ENCODE data around the gene SPOUT1. TPM values are rescaled to one million over a fixed set of nuclear protein-coding genes. Genes with fewer than 3 reads are reported as not detected.
A peak's percentile ranks its signal among the peaks of the same experiment; 100 is the strongest.

The SPOUT1 gene
- polyA plus RNA-seq, 3 donors = 25.7 to 29.9 (median 29.3) TPM

- DNase-seq = no peak
- H3K4me1 ChIP-seq (ENCODE audit: control insufficient read depth in 1 of 2, insufficient read depth in 2 of 2, low read length in 2 of 2) = peaks cover 37 to 43% of the 10 kb centered on the region in 2 donors
- no peaks in the 10 kb centered on the region for H4K20me1 ChIP-seq (ENCODE audit: insufficient read depth, low read length)
- Mint-ChIP-seq H3K27ac (peak overlapping the region in 1 of 7 donors; percentile 13), H3K4me1 (peaks cover 38% of the 10 kb centered on the region), H3K4me3 (no peak overlapping the region), H3K27me3 (ENCODE audit: low read depth in 3 of 3) (no peaks in the 10 kb centered on the region), H3K9me3 (peaks cover 0 to 9% (median 2%) of the 10 kb centered on the region in 7 donors), H3K36me3 (peaks cover 4 to 7% of the 10 kb centered on the region in 2 donors)
- peaks cover 0 to 9% of the 10 kb centered on the region in 2 donors for H3K9me3 ChIP-seq (replicated peaks in 1 of 2; ENCODE audit: control insufficient read depth in 1 of 2, insufficient read depth in 1 of 2, low read length in 2 of 2)
- peaks cover 0 to 10% of the 10 kb centered on the region in 2 donors for H3K36me3 ChIP-seq (replicated peaks in 1 of 2; ENCODE audit: control insufficient read depth in 1 of 2, insufficient read depth in 2 of 2, low read length in 2 of 2)
- intact Hi-C loops (cut with micrococcal nuclease) = no loop called here
- no peak overlapping the region for H2AFZ ChIP-seq (ENCODE audit: insufficient read depth, low read depth, low read length, poor library complexity, severe bottlenecking)
- H3K4me2 ChIP-seq (replicated peaks; ENCODE audit: extremely low read depth, low read length, poor library complexity, severe bottlenecking) = no peak overlapping the region
- no peak overlapping the region for H3K9ac ChIP-seq (ENCODE audit: insufficient read depth, low read length, poor library complexity, severe bottlenecking)
- no CpG with 5 or more reads among the region's 6 CpGs for WGBS (ENCODE audit: insufficient coverage)
- no peak overlapping the region for H3K4me3 ChIP-seq (replicated peaks in 1 of 3; ENCODE audit: low read depth in 2 of 3, low read length in 3 of 3)
- H3K79me2 ChIP-seq (ENCODE audit: insufficient read depth, low read length) = peaks cover 24% of the 10 kb centered on the region
- no peak for TF ChIP-seq CTCF (IDR thresholded peaks at IDR 0.05)
- no peak overlapping the region for H3K27ac ChIP-seq (ENCODE audit: low read depth in 1 of 2, low read length in 2 of 2)
- no peaks in the 10 kb centered on the region for H3K27me3 ChIP-seq (ENCODE audit: control insufficient read depth in 2 of 2, insufficient read depth in 2 of 2, low read length in 2 of 2)
Observed at GRCh38 chr9:128785427-128785826, 44.2 kb downstream of the SPOUT1 start.

- Histone ChIP-seq H3K27me3 (ENCODE audit: control insufficient read depth in 2 of 2, insufficient read depth in 2 of 2, low read length in 2 of 2) (no peaks in the 10 kb centered on the region), H3K36me3 (replicated peaks in 1 of 2; ENCODE audit: control insufficient read depth in 1 of 2, insufficient read depth in 2 of 2, low read length in 2 of 2) (no peaks in the 10 kb centered on the region), H3K27ac (ENCODE audit: low read depth in 1 of 2, low read length in 2 of 2) (no peak overlapping the region), H3K4me3 (replicated peaks in 1 of 3; ENCODE audit: low read depth in 2 of 3, low read length in 3 of 3) (no peak overlapping the region), H3K9me3 (replicated peaks in 1 of 2; ENCODE audit: control insufficient read depth in 1 of 2, insufficient read depth in 1 of 2, low read length in 2 of 2) (peaks cover 0 to 9% of the 10 kb centered on the region in 2 donors), H3K4me1 (ENCODE audit: control insufficient read depth in 1 of 2, insufficient read depth in 2 of 2, low read length in 2 of 2) (peaks cover 29 to 32% of the 10 kb centered on the region in 2 donors), H4K20me1 (ENCODE audit: insufficient read depth, low read length) (no peaks in the 10 kb centered on the region), H3K4me2 (replicated peaks; ENCODE audit: extremely low read depth, low read length, poor library complexity, severe bottlenecking) (no peak overlapping the region), H2AFZ (ENCODE audit: insufficient read depth, low read depth, low read length, poor library complexity, severe bottlenecking) (no peak overlapping the region), H3K79me2 (ENCODE audit: insufficient read depth, low read length) (peaks cover 5% of the 10 kb centered on the region), H3K9ac (ENCODE audit: insufficient read depth, low read length, poor library complexity, severe bottlenecking) (no peak overlapping the region)
- intact Hi-C loops (cut with micrococcal nuclease) = no loop called here
- WGBS (ENCODE audit: insufficient coverage) = no CpG with 5 or more reads among the region's 1 CpG
- TF ChIP-seq CTCF (IDR thresholded peaks at IDR 0.05) = no peak
- Mint-ChIP-seq H3K27ac (peak overlapping the region in 1 of 7 donors; percentile 61), H3K36me3 (no peaks in the 10 kb centered on the region), H3K9me3 (peaks cover 0 to 9% (median 4%) of the 10 kb centered on the region in 7 donors), H3K4me3 (no peak overlapping the region), H3K4me1 (peaks cover 25% of the 10 kb centered on the region), H3K27me3 (ENCODE audit: low read depth in 3 of 3) (peaks cover 0 to 3% (median 0%) of the 10 kb centered on the region in 3 donors)
- no peak for DNase-seq
Observed at GRCh38 chr9:128782669-128783068, 46.9 kb downstream of the SPOUT1 start.

Measured in CD14-positive monocyte (primary cell).